Transverse colon (tissue), 4 donors: ENCODE data around the gene SIRPB2. TPM values are rescaled to one million over a fixed set of nuclear protein-coding genes. Genes with fewer than 3 reads are reported as not detected.

Experiments
- DNase-seq: peaks from one replicate; pipeline ENCODE4 v3.0.0-alpha.2; 2019
- H3K27ac ChIP-seq, 4 donors: fragments of 200-600 bp; sonication (generic); 2 replicates each; pipeline ENCODE4 v1.5.1; 2016 to 2018; ENCODE audit warnings: inconsistent platforms in 4 of 4
- H3K27me3 ChIP-seq: fragments of 200-600 bp; sonication (generic); 2 replicates; pipeline ENCODE4 v1.5.1; 2017; ENCODE audit warnings: inconsistent platforms
- H3K36me3 ChIP-seq, 4 donors: fragments of 200-600 bp; sonication (generic); 2 replicates each; pipeline ENCODE4 v1.5.1; 2017 to 2019; ENCODE audit warnings: inconsistent platforms in 4 of 4
- H3K4me1 ChIP-seq, 4 donors: fragments of 200-600 bp; sonication (generic); 2 replicates each; pipeline ENCODE4 v1.5.1; 2017 to 2020; ENCODE audit warnings: inconsistent platforms in 4 of 4
- H3K4me3 ChIP-seq, 4 donors: fragments of 200-600 bp; sonication (generic); 1 replicate in 1 of 4; 2 replicates in 3 of 4; pipeline versions ENCODE4 v1.5.1 to v1.6.1; 2017 to 2019; ENCODE audit warnings: inconsistent platforms in 4 of 4
- H3K9me3 ChIP-seq, 2 donors: fragments of 200-600 bp; sonication (generic); 2 replicates each; pipeline ENCODE4 v1.5.1; 2017 to 2019; ENCODE audit warnings: inconsistent platforms in 2 of 2
- EP300 ChIP-seq: sonication (generic); formaldehyde crosslinking; IDR thresholded peaks from one replicate; pipeline ENCODE4 v1.6.1; 2017; ENCODE audit warnings: antibody characterized with exemption, low read depth
- POLR2A ChIP-seq: fragments of 450-650 bp; IDR thresholded peaks from one replicate; pipeline ENCODE4 v1.6.1; 2016; ENCODE audit warnings: antibody characterized with exemption, mild to moderate bottlenecking, moderate library complexity
- POLR2AphosphoS5 ChIP-seq, 3 donors: sonication (generic); formaldehyde crosslinking; IDR thresholded peaks; one replicate each; pipeline ENCODE4 v1.6.1; 2016; ENCODE audit warnings: antibody characterized with exemption in 3 of 3
- WGBS, 2 donors: methylation state at CpG; one replicate each; pipeline ENCODE4 v1.1.5; 2018; ENCODE audit warnings: low coverage in 1 of 2; 5-methylcytosine and 5-hydroxymethylcytosine counted together
- in situ Hi-C, 4 donors: fragments of 200-750 bp; cut with MboI; loops; one replicate each; pipeline versions ENCODE4 v1.15.0 to v1.15.1; 2017; ENCODE audit warnings: low sequenced_read_pairs in 3 of 4, low pct_ligation_motif_present in 1 of 4, low pct_unique_long_range_greater_than_20kb in 1 of 4
- intact Hi-C: fragments of 100-400 bp; cut with DNase I; formaldehyde crosslinking; loops from one replicate; pipeline ENCODE4 v1.15.1; 2023; ENCODE audit warnings: low total_unique reads
- total RNA-seq, 4 donors: library from RNA; depleted of rRNA; stranded (reverse); fragments of >200 nt; gene quantifications; one replicate each; pipeline ENCODE4 v1.1.0, GENCODE V29; 2016
- TF ChIP-seq, protein P1 (sequence below), 5 experiments: fragments of 200-600 bp in 3 of 5; fragments of 450-650 bp in 2 of 5; sonication (generic) in 3 of 5; IDR thresholded peaks; 1 replicate in 2 of 5; 2 replicates in 3 of 5; pipeline ENCODE4 v1.5.1; 2016 to 2017; ENCODE audit warnings: antibody characterized with exemption in 5 of 5, inconsistent platforms in 3 of 5, mild to moderate bottlenecking in 2 of 5, moderate library complexity in 1 of 5

Gene SIRPB2
- total RNA-seq, 4 donors from 2014 or later = 3.7 to 3.8 TPM; not detected in 2

DNA sequence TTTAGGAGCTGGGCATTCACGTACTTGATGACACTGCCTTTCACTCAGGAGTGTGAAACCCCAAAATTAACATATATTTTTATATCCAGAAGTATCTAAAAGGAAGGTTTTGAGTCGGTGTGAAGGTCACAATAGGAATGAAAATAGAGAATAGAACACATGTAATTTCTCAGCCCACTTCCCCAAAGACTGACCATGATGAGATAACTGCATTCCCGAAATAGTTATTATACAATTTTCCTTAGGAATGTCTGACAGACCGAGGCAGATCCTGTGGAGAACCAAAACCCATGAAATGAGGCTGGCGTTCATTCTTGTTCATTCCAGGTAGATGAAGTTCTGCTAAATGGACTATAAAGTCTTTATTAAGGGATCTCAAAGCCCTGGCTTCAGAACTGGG lies 34.9 kb downstream of the SIRPB2 start:
- Histone ChIP-seq H3K9me3 (no peaks in the 10 kb centered on the region), H3K27ac (no peak overlapping the region), H3K36me3 (peaks cover 0 to 60% (median 21%) of the 10 kb centered on the region in 4 donors), H3K4me1 (no peaks in the 10 kb centered on the region), H3K4me3 (no peak overlapping the region), H3K27me3 (no peaks in the 10 kb centered on the region)
- intact Hi-C loops (no loop called here), in situ Hi-C loops (loop anchor here in 3 of 4 donors (25.0 kb wide), 2 partner anchors 319 to 344 kb away; partner anchors contain the start of gene PSMF1 (in 2 of the 3))
- 80 to 87% methylated on average over 5 of the region's 5 CpGs for WGBS, 2 donors
- DNase-seq = no peak
- TF ChIP-seq, protein P1, sequence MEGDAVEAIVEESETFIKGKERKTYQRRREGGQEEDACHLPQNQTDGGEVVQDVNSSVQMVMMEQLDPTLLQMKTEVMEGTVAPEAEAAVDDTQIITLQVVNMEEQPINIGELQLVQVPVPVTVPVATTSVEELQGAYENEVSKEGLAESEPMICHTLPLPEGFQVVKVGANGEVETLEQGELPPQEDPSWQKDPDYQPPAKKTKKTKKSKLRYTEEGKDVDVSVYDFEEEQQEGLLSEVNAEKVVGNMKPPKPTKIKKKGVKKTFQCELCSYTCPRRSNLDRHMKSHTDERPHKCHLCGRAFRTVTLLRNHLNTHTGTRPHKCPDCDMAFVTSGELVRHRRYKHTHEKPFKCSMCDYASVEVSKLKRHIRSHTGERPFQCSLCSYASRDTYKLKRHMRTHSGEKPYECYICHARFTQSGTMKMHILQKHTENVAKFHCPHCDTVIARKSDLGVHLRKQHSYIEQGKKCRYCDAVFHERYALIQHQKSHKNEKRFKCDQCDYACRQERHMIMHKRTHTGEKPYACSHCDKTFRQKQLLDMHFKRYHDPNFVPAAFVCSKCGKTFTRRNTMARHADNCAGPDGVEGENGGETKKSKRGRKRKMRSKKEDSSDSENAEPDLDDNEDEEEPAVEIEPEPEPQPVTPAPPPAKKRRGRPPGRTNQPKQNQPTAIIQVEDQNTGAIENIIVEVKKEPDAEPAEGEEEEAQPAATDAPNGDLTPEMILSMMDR (IDR thresholded peaks at IDR 0.05) = no peak
- TF ChIP-seq POLR2AphosphoS5 (IDR thresholded peaks at IDR 0.05) = no peak
- no peak for TF ChIP-seq EP300
- TF ChIP-seq POLR2A = no peak

- TF ChIP-seq POLR2A = no peak
- TF ChIP-seq EP300 = no peak
- TF ChIP-seq, protein P1 (IDR thresholded peaks at IDR 0.05) = no peak
- no peak for TF ChIP-seq POLR2AphosphoS5 (IDR thresholded peaks at IDR 0.05)
- no peaks in the 10 kb centered on the region for H3K4me1 ChIP-seq
- in situ Hi-C loops (loop anchor here in 3 of 4 donors (25.0 kb wide), 2 partner anchors 314 to 339 kb away; partner anchors contain the start of gene PSMF1 (in 2 of the 3)), intact Hi-C loops (no loop called here)
- no peaks in the 10 kb centered on the region for H3K9me3 ChIP-seq
- no peaks in the 10 kb centered on the region for H3K27me3 ChIP-seq
- DNase-seq = no peak
- H3K36me3 ChIP-seq = peaks cover 3 to 95% (median 45%) of the 10 kb centered on the region in 4 donors
- H3K27ac ChIP-seq = no peak overlapping the region
- H3K4me3 ChIP-seq = no peak overlapping the region
These were observed 40.2 kb downstream of the SIRPB2 start for GRCh38 chr20:1450926-1451491.

DNA sequence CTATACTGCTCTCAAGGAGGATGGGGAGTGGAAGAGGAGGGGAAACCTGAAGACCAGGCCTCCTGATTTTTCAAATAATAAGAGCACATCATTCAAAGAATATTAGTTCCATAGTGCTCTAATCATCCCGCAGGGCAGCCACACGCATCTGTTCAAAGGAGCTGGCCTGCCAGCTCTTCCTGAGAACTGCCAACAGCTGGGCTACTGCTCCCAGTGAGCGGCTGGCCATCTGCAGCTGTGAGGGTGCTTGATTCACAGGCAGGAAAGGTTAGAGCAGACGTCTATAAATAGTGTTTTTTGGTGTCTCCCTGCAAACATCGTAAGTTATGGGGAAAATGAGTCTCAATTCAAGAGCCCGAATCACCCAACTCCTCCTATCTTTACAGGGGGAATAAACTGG lies 41.9 kb downstream of the SIRPB2 start:
- H3K4me3 ChIP-seq = no peak overlapping the region
- TF ChIP-seq, protein P1 (IDR thresholded peaks at IDR 0.05) = no peak
- TF ChIP-seq POLR2AphosphoS5 (IDR thresholded peaks at IDR 0.05) (no peak), EP300 (no peak), POLR2A (no peak)
- no peaks in the 10 kb centered on the region for H3K4me1 ChIP-seq
- H3K27ac ChIP-seq = no peak overlapping the region
- intact Hi-C loops (no loop called here), in situ Hi-C loops (no loop called here)
- H3K27me3 ChIP-seq = no peaks in the 10 kb centered on the region
- DNase-seq = no peak
- H3K36me3 ChIP-seq = peaks cover 3 to 98% (median 51%) of the 10 kb centered on the region in 4 donors
- WGBS, 2 donors = 82 to 90% methylated on average over 3 to 6 of the region's 6 CpGs
- H3K9me3 ChIP-seq = no peaks in the 10 kb centered on the region

DNA sequence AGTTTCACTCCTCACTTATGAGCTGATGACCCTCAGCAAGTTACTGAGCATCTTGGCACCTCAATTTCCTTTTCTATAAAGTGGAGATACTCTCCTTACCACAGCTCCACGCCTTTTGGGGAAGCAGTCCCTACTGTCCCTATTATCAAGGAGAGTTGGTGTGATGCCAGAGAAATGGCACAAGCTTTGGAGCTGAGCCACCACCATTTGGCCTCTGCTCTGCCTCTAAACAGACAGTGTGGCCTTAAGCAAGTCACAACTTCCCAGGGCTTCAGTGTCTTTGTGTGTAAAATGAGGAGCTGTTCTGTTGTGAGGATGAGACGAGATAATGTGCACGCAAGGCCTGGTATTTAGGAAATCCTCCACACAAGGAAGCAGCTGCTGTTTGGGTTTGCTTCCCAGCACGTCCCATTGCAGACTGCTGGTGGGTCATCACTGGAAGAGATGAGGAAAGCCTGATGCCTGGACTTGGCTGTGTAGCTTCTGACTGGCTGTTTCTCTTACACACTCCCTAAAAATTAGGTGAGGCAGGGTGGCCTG lies 43.1 kb downstream of the SIRPB2 start:
- no peak overlapping the region for H3K27ac ChIP-seq
- no peak overlapping the region for H3K4me3 ChIP-seq
- TF ChIP-seq POLR2AphosphoS5 (IDR thresholded peaks at IDR 0.05) (no peak), POLR2A (no peak), EP300 (no peak)
- TF ChIP-seq, protein P1 (IDR thresholded peaks at IDR 0.05) = no peak
- in situ Hi-C loops (no loop called here), intact Hi-C loops (no loop called here)
- no peaks in the 10 kb centered on the region for H3K27me3 ChIP-seq
- peaks cover 3 to 99% (median 51%) of the 10 kb centered on the region in 4 donors for H3K36me3 ChIP-seq
- no peak for DNase-seq
- no peaks in the 10 kb centered on the region for H3K9me3 ChIP-seq
- H3K4me1 ChIP-seq = no peaks in the 10 kb centered on the region
- WGBS, 2 donors = 91 to 100% methylated on average over 2 to 4 of the region's 4 CpGs
